NCI-H2227 (cell line): Measurements from ENCODE around the gene GSC.
"Not testable (repeated sequence)": the region's sequence is repeated elsewhere in the genome, so short reads cannot be mapped to it uniquely, and the experiment has no call there.

ENCODE experiments used
- DNase-seq: peaks from one replicate; lab custom pipeline; 2025; ENCODE audit not compliant: unreplicated experiment; lab: John Stamatoyannopoulos, UW

The GSC gene

GRCh38 chr14:94747739-94748138, 22.2 kb downstream of the GSC start:
- no peak for DNase-seq

- DNase-seq, result not testable (repeated sequence)
Measured at GRCh38 chr14:94747153-94747552, 22.8 kb downstream of the GSC start.

GRCh38 chr14:94746131-94746530, 23.8 kb downstream of the GSC start:
- no peak for DNase-seq

GRCh38 chr14:94738751-94739150, 31.2 kb downstream of the GSC start:
- DNase-seq, result no peak

- no peak for DNase-seq
Measured at GRCh38 chr14:94738097-94738496, 31.8 kb downstream of the GSC start.

- DNase-seq, result no peak
Measured at GRCh38 chr14:94728950-94729349, 41.0 kb downstream of the GSC start.

GRCh38 chr14:94728440-94728839, 41.5 kb downstream of the GSC start:
- DNase-seq, result not testable (repeated sequence)

GRCh38 chr14:94726649-94727048, 43.3 kb downstream of the GSC start:
- DNase-seq, result not testable (repeated sequence)

- no peak for DNase-seq
Measured at GRCh38 chr14:94724993-94725392, 44.9 kb downstream of the GSC start.

GRCh38 chr14:94722397-94722796, 47.5 kb downstream of the GSC start:
- no peak for DNase-seq
